Fibroblast of lung (primary cell): Measurements from ENCODE around the gene UMAD1. TPM values are rescaled to one million over a fixed set of nuclear protein-coding genes. Genes with fewer than 3 reads are reported as not detected.

Experiments used
- DNase-seq, 2 donors: peaks; one replicate each; pipeline versions ENCODE4 v3.0.0 to v3.0.0-alpha.2; 2010; ENCODE audit warnings: low read depth in 2 of 2
- H2AFZ ChIP-seq: 2 replicates; pipeline ENCODE4 v1.5.1; 2012; ENCODE audit warnings: low read length, control low read depth, inconsistent platforms
- H3K27ac ChIP-seq: 2 replicates; pipeline ENCODE4 v1.5.1; 2011; ENCODE audit warnings: low read length, control low read depth; ENCODE audit not compliant: insufficient read depth
- H3K27me3 ChIP-seq: 2 replicates; pipeline ENCODE4 v1.5.1; 2011; ENCODE audit warnings: mild to moderate bottlenecking, low read length; ENCODE audit not compliant: control insufficient read depth, insufficient read depth
- H3K36me3 ChIP-seq: 2 replicates; pipeline ENCODE4 v1.5.1; 2011; ENCODE audit warnings: low read length; ENCODE audit not compliant: control insufficient read depth, insufficient read depth
- H3K4me1 ChIP-seq: 2 replicates; pipeline ENCODE4 v1.5.1; 2011; ENCODE audit warnings: low read length; ENCODE audit not compliant: control insufficient read depth, insufficient read depth; ENCODE audit errors: extremely low read depth
- H3K4me2 ChIP-seq: 2 replicates; pipeline ENCODE4 v1.5.1; 2011; ENCODE audit warnings: low read length, control low read depth; ENCODE audit not compliant: insufficient read depth; ENCODE audit errors: extremely low read depth
- H3K4me3 ChIP-seq, 4 experiments: fragments of 200-600 bp in 1 of 4; sonication (generic) in 1 of 4; replicated peaks in 1 of 4; 2 replicates each; pipeline ENCODE4 v1.5.1; 2011 to 2016; ENCODE audit warnings: low read length in 4 of 4, low read depth in 3 of 4, mild to moderate bottlenecking in 3 of 4, control low read depth in 2 of 4, inconsistent platforms in 1 of 4, mixed read lengths in 1 of 4; ENCODE audit not compliant: insufficient read depth in 1 of 4; ENCODE audit errors: control extremely low read depth in 1 of 4
- H3K79me2 ChIP-seq: 2 replicates; pipeline ENCODE4 v1.5.1; 2012; ENCODE audit warnings: mild to moderate bottlenecking, low read length, inconsistent platforms; ENCODE audit not compliant: control insufficient read depth, insufficient read depth
- H3K9ac ChIP-seq: 2 replicates; pipeline ENCODE4 v1.5.1; 2011; ENCODE audit warnings: mild to moderate bottlenecking, low read length, control low read depth; ENCODE audit not compliant: insufficient read depth
- H3K9me3 ChIP-seq: 2 replicates; pipeline ENCODE4 v1.5.1; 2012; ENCODE audit warnings: low read depth, low read length; ENCODE audit not compliant: control insufficient read depth, insufficient read depth
- H4K20me1 ChIP-seq: 2 replicates; pipeline ENCODE4 v1.5.1; 2011; ENCODE audit warnings: low read length; ENCODE audit not compliant: control insufficient read depth, insufficient read depth; ENCODE audit errors: extremely low read depth
- CTCF ChIP-seq, 2 donors: IDR thresholded peaks in 1 of 2; conservative IDR thresholded peaks in 1 of 2; 1 replicate in 1 of 2; 2 replicates in 1 of 2; pipeline ENCODE4 v1.5.1; 2011 to 2012; ENCODE audit warnings: low read length in 2 of 2, control low read depth in 1 of 2, inconsistent platforms in 1 of 2, low read depth in 1 of 2, mild to moderate bottlenecking in 1 of 2
- EZH2 ChIP-seq: IDR thresholded peaks from 2 replicates; pipeline ENCODE4 v1.5.1; 2012; ENCODE audit warnings: low read length, control low read depth, mild to moderate bottlenecking; ENCODE audit errors: missing control alignments
- polyA plus RNA-seq, 2 donors: library from polyadenylated mRNA; depleted of rRNA in 1 of 2; stranded (reverse) in 1 of 2; unstranded in 1 of 2; fragments of >200 nt; gene quantifications; 2 replicates each; pipeline ENCODE4 v1.2.1, GENCODE V29; 2011 to 2012; ENCODE audit warnings: missing spikeins in 1 of 2
- total RNA-seq: library from RNA; depleted of rRNA; stranded (reverse); fragments of >200 nt; gene quantifications from 2 replicates; pipeline ENCODE4 v1.2.1, GENCODE V29; 2014

UMAD1 gene
- total and polyA plus RNA-seq, 2 donors (not counting 1 experiment from before 2014, with no cell fraction given) = 12.4 to 19.8 TPM

- Histone ChIP-seq H3K4me3 (no peak overlapping the region), H2AFZ (no peak overlapping the region), H3K79me2 (no peaks in the 10 kb centered on the region), H3K36me3 (no peaks in the 10 kb centered on the region), H3K9ac (no peak overlapping the region), H3K9me3 (no peaks in the 10 kb centered on the region), H3K4me1 (peaks cover 4% of the 10 kb centered on the region), H3K27ac (no peak overlapping the region), H3K27me3 (no peaks in the 10 kb centered on the region), H4K20me1 (no peaks in the 10 kb centered on the region), H3K4me2 (no peak overlapping the region)
- TF ChIP-seq CTCF (conservative IDR thresholded peaks at IDR 0.05 in 1 of 2, IDR thresholded peaks at IDR 0.05 in 1 of 2; ENCODE audit: low read depth in 1 of 2, low read length in 2 of 2) = no peak
- no peak for TF ChIP-seq EZH2
- no peak for DNase-seq
Observed at GRCh38 chr7:7706101-7706511, 65.6 kb downstream of the UMAD1 start.

- no peaks in the 10 kb centered on the region for H3K36me3 ChIP-seq
- H3K9ac ChIP-seq = no peak overlapping the region
- H3K4me3 ChIP-seq = no peak overlapping the region
- DNase-seq = no peak
- no peaks in the 10 kb centered on the region for H4K20me1 ChIP-seq
- no peaks in the 10 kb centered on the region for H3K27me3 ChIP-seq
- H2AFZ ChIP-seq = no peak overlapping the region
- no peaks in the 10 kb centered on the region for H3K79me2 ChIP-seq
- TF ChIP-seq CTCF (conservative IDR thresholded peaks at IDR 0.05 in 1 of 2, IDR thresholded peaks at IDR 0.05 in 1 of 2; ENCODE audit: low read depth in 1 of 2, low read length in 2 of 2) = no peak
- no peak for TF ChIP-seq EZH2
- no peaks in the 10 kb centered on the region for H3K9me3 ChIP-seq
- H3K4me2 ChIP-seq = no peak overlapping the region
- H3K27ac ChIP-seq = no peak overlapping the region
- H3K4me1 ChIP-seq = peaks cover 4% of the 10 kb centered on the region
Observed at GRCh38 chr7:7706556-7707172, 66.1 kb downstream of the UMAD1 start.

- Histone ChIP-seq H4K20me1 (no peaks in the 10 kb centered on the region), H3K9me3 (no peaks in the 10 kb centered on the region), H3K4me2 (no peak overlapping the region), H3K27ac (no peak overlapping the region), H3K79me2 (no peaks in the 10 kb centered on the region), H3K36me3 (no peaks in the 10 kb centered on the region), H3K4me3 (no peak overlapping the region), H3K27me3 (no peaks in the 10 kb centered on the region), H3K9ac (no peak overlapping the region), H3K4me1 (peaks cover 4% of the 10 kb centered on the region), H2AFZ (no peak overlapping the region)
- DNase-seq = no peak
- TF ChIP-seq CTCF (conservative IDR thresholded peaks at IDR 0.05 in 1 of 2, IDR thresholded peaks at IDR 0.05 in 1 of 2; ENCODE audit: low read depth in 1 of 2, low read length in 2 of 2) = no peak
Observed at GRCh38 chr7:7707246-7707645, 66.7 kb downstream of the UMAD1 start.
